GM12873 (cell line): ENCODE measurements around the gene PSME3.

Experiments
- CTCF ChIP-seq: IDR thresholded peaks from 2 replicates; pipeline ENCODE4 v1.5.1; 2012; ENCODE audit warnings: low read depth, mild to moderate bottlenecking, moderate library complexity, low read length, control low read depth; ENCODE audit not compliant: insufficient read depth; ENCODE audit errors: missing control alignments

PSME3 gene

GRCh38 chr17:42803074-42803883 is 29.9 kb upstream of the PSME3 start:
- no peak for TF ChIP-seq CTCF

GRCh38 chr17:42804918-42805367 is 28.3 kb upstream of the PSME3 start:
- no peak for TF ChIP-seq CTCF

GRCh38 chr17:42806249-42806648 is 26.9 kb upstream of the PSME3 start:
- no peak for TF ChIP-seq CTCF

- no peak for TF ChIP-seq CTCF
These were observed 23.9 kb upstream of the PSME3 start for GRCh38 chr17:42809250-42809649.

GRCh38 chr17:42814633-42815399 is 18.4 kb upstream of the PSME3 start:
- TF ChIP-seq CTCF = no peak

DNA sequence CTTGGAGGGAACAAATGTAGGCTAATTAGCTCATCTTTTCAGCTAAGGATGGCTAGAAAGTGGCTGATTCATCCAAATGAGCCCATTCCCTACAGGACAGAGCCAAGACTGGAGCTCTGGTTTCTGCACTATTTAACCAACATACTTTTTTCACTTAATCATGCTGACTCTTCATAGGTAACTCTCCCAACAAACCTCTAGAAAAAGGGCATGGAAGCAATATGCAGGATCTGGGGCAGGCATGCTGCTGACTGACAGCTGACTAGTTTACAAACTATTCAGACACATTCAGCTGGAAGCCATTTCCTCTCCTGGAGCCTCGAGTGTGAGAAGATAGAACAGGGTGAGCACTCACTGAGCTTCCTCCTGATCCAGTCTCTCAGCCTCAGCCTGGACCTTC is 15.3 kb upstream of the PSME3 start:
- TF ChIP-seq CTCF = no peak

- TF ChIP-seq CTCF = no peak
These were observed 14.8 kb upstream of the PSME3 start for GRCh38 chr17:42818379-42818778.
